ENCODE measurements around the gene PPFIA1. TPM values are rescaled to one million over a fixed set of nuclear protein-coding genes. Genes with fewer than 3 reads are reported as not detected.
"Not testable (repeated sequence)": the region's sequence is repeated elsewhere in the genome, so short reads cannot be mapped to it uniquely, and the experiment has no call there.

Gene PPFIA1
- total RNA-seq, 2 donors from 2014 or later, result 45.6 to 49.4 TPM

DNA sequence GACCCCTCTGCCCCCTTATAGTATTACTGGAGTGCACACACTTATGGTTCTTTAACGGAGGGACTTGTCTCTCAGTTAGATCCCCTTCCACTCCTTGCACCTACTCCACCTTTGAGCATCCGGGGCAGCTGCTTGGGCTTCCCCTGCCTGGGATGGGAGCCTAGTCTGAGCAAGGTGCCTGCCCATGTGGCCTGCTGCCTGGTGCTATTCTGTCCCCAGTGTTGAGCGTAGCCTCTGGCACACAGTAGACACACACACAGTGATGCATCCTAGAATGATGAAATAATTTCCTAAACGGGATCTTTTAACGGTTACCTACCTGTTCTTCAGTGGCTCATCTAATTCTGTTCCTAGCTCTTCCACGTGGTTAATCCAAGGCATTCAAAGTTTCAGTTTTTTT, 22.4 kb downstream of the PPFIA1 start:
- DNase-seq (no peak), ATAC-seq (no peak)
- Mint-ChIP-seq H3K4me3 (no peak overlapping the region), H3K4me1 (peaks cover 21% of the 10 kb centered on the region), H3K36me3 (ENCODE audit: low read depth) (no peaks in the 10 kb centered on the region), H3K27me3 (no peaks in the 10 kb centered on the region), H3K27ac (peak overlapping the region; percentile 21)
- H3K9me3 ChIP-seq (ENCODE audit: control insufficient read depth, low read length, poor library complexity, severe bottlenecking), result no peaks in the 10 kb centered on the region

DNA sequence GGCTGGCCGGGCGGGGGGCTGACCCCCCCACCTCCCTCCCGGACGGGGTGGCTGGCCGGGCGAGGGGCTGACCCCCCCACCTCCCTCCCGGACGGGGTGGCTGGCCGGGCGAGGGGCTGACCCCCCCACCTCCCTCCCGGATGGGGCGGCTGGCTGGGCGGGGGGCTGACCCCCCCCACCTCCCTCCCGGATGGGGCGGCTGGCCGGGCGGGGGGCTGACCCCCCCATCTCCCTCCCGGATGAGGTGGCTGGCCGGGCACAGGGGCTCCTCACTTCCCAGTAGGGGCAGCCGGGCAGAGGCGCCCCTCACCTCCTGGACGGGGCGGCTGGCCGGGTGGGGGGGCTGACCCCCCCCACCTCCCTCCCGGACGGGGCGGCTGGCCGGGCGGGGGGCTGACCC, 24.7 kb downstream of the PPFIA1 start:
- not testable (repeated sequence) for H3K4me3 Mint-ChIP-seq; H3K9me3 ChIP-seq (ENCODE audit: control insufficient read depth, low read length, poor library complexity, severe bottlenecking); H3K36me3 Mint-ChIP-seq (ENCODE audit: low read depth); DNase-seq; H3K27ac Mint-ChIP-seq; ATAC-seq; H3K27me3 Mint-ChIP-seq
- peaks cover 28% of the 10 kb centered on the region for H3K4me1 Mint-ChIP-seq

GRCh38 chr11:70296681-70297080, 26.2 kb downstream of the PPFIA1 start:
- H3K27ac Mint-ChIP-seq, result no peak overlapping the region
- DNase-seq (no peak), ATAC-seq (no peak)
- H3K4me3 Mint-ChIP-seq, result no peak overlapping the region
- H3K36me3 Mint-ChIP-seq (ENCODE audit: low read depth), result no peaks in the 10 kb centered on the region
- H3K9me3 ChIP-seq (ENCODE audit: control insufficient read depth, low read length, poor library complexity, severe bottlenecking), result no peaks in the 10 kb centered on the region
- no peaks in the 10 kb centered on the region for H3K27me3 Mint-ChIP-seq
- peaks cover 26% of the 10 kb centered on the region for H3K4me1 Mint-ChIP-seq

DNA sequence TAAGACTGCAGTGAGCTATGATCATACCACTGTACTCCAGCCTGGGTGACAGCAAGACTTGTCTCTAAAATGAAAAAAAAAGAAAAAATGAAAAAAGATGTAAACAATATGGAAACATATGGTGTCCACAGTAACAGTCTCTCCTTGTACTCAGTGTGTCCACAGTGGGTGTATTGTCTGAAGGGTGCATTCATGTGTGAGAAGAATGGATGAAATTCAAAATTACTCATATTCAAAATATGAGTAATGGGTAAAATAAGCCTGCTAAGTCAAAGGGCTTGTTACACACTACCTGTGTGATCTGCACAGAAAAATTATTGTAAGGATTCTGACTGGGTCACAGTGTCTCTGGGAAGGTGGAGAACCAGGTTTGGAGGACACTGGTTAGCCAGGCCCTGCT, 26.9 kb downstream of the PPFIA1 start:
- peak overlapping the region; percentile 29 for H3K27ac Mint-ChIP-seq
- H3K4me1 Mint-ChIP-seq, result peaks cover 30% of the 10 kb centered on the region
- ATAC-seq (no peak), DNase-seq (no peak)
- no peak overlapping the region for H3K4me3 Mint-ChIP-seq
- no peaks in the 10 kb centered on the region for H3K9me3 ChIP-seq (ENCODE audit: control insufficient read depth, low read length, poor library complexity, severe bottlenecking)
- no peaks in the 10 kb centered on the region for H3K27me3 Mint-ChIP-seq
- no peaks in the 10 kb centered on the region for H3K36me3 Mint-ChIP-seq (ENCODE audit: low read depth)

GRCh38 chr11:70298243-70298915, 27.9 kb downstream of the PPFIA1 start:
- Mint-ChIP-seq H3K27ac (peak overlapping the region; percentile 29), H3K27me3 (no peaks in the 10 kb centered on the region), H3K4me3 (no peak overlapping the region), H3K4me1 (peaks cover 24% of the 10 kb centered on the region), H3K36me3 (ENCODE audit: low read depth) (no peaks in the 10 kb centered on the region)
- no peaks in the 10 kb centered on the region for H3K9me3 ChIP-seq (ENCODE audit: control insufficient read depth, low read length, poor library complexity, severe bottlenecking)
- no peak for DNase-seq
- no peak for ATAC-seq

- ATAC-seq (no peak), DNase-seq (no peak)
- peaks cover 22% of the 10 kb centered on the region for H3K4me1 Mint-ChIP-seq
- no peak overlapping the region for H3K27ac Mint-ChIP-seq
- no peaks in the 10 kb centered on the region for H3K27me3 Mint-ChIP-seq
- no peaks in the 10 kb centered on the region for H3K9me3 ChIP-seq (ENCODE audit: control insufficient read depth, low read length, poor library complexity, severe bottlenecking)
- no peaks in the 10 kb centered on the region for H3K36me3 Mint-ChIP-seq (ENCODE audit: low read depth)
- H3K4me3 Mint-ChIP-seq, result no peak overlapping the region
Measured at GRCh38 chr11:70299636-70300035, 29.1 kb downstream of the PPFIA1 start.

DNA sequence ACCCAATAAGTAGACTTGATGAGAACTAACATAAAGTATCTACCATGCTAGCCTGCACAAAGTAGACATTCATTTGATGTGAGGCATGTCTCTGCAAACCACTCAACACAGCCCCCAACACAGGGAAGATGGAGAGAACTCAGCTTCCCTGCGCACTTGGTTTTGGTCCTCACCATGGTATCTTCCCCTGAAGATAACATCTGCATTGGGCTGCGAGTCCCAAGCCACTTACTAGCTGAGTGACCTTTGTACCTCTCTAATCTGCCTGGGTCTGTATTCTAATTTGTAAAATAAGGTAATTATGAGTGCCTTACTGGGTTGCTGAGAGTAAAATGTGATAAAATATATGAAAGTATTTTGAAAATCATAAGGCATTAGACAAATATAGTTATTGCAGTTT, 30.7 kb downstream of the PPFIA1 start:
- Mint-ChIP-seq H3K4me1 (peaks cover 24% of the 10 kb centered on the region), H3K36me3 (ENCODE audit: low read depth) (no peaks in the 10 kb centered on the region), H3K27ac (peak overlapping the region; percentile 53), H3K27me3 (no peaks in the 10 kb centered on the region), H3K4me3 (no peak overlapping the region)
- ATAC-seq, result no peak
- H3K9me3 ChIP-seq (ENCODE audit: control insufficient read depth, low read length, poor library complexity, severe bottlenecking), result no peaks in the 10 kb centered on the region
- DNase-seq, result no peak

GRCh38 chr11:70301721-70302418, 31.4 kb downstream of the PPFIA1 start:
- Mint-ChIP-seq H3K4me3 (peak overlapping the region; percentile 25), H3K4me1 (peaks cover 24% of the 10 kb centered on the region), H3K27me3 (no peaks in the 10 kb centered on the region), H3K27ac (peak overlapping the region; percentile 53), H3K36me3 (ENCODE audit: low read depth) (no peaks in the 10 kb centered on the region)
- no peak for DNase-seq
- no peak for ATAC-seq
- no peaks in the 10 kb centered on the region for H3K9me3 ChIP-seq (ENCODE audit: control insufficient read depth, low read length, poor library complexity, severe bottlenecking)

- Mint-ChIP-seq H3K4me1 (peaks cover 24% of the 10 kb centered on the region), H3K27ac (peak overlapping the region; percentile 53), H3K36me3 (ENCODE audit: low read depth) (no peaks in the 10 kb centered on the region), H3K27me3 (no peaks in the 10 kb centered on the region), H3K4me3 (no peak overlapping the region)
- H3K9me3 ChIP-seq (ENCODE audit: control insufficient read depth, low read length, poor library complexity, severe bottlenecking), result no peaks in the 10 kb centered on the region
- DNase-seq (no peak), ATAC-seq (no peak)
Measured at GRCh38 chr11:70302419-70302752, 31.9 kb downstream of the PPFIA1 start.

DNA sequence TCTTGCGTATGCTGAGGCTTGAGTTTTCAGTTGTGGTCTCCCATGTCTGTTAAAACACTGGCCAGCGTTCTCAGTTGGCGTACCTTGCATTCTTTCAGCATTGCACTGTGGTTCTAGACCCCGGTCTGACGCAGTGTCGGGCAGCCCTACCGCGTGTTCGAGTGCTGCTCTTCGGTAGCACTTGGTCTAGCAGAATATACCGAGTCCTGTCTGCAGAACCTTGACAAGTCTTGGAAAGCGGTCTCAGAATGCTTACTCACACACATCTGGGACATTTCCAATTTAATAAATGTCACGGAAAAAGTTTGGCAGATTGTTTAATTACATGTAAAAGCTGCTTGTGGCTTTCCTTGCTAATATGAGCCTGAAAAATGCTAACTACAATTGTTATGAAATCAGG, 32.6 kb downstream of the PPFIA1 start:
- Mint-ChIP-seq H3K4me3 (no peak overlapping the region), H3K36me3 (ENCODE audit: low read depth) (no peaks in the 10 kb centered on the region)
- no peak for DNase-seq

DNA sequence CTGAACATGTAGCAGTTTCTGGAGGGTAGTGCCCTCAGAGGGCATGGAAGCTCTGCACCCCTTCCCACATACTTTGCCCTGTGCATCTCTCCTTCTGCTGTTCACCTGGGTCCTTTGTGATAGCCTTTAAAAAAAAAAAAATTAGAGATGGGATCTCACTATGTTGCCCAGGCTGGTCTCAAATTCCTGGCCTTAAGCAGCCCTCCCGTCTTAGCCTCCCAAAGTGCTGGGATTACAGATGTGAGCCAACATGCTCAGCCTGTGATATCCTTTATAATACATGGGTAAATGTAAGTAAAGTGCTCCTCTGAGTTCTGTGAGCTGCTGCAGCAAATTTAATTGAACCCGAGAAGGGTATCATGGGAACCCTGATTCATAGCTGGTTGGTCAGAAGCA, 33.7 kb downstream of the PPFIA1 start:
- H3K4me1 Mint-ChIP-seq, result peaks cover 20% of the 10 kb centered on the region
- no peaks in the 10 kb centered on the region for H3K27me3 Mint-ChIP-seq
- no peaks in the 10 kb centered on the region for H3K9me3 ChIP-seq (ENCODE audit: control insufficient read depth, low read length, poor library complexity, severe bottlenecking)
- no peaks in the 10 kb centered on the region for H3K36me3 Mint-ChIP-seq (ENCODE audit: low read depth)
- H3K27ac Mint-ChIP-seq, result no peak overlapping the region
- no peak for DNase-seq
- ATAC-seq, result no peak
- H3K4me3 Mint-ChIP-seq, result no peak overlapping the region

More for the DNA sequence above, 32.6 kb downstream of the PPFIA1 start:
- no peaks in the 10 kb centered on the region for H3K9me3 ChIP-seq (ENCODE audit: control insufficient read depth, low read length, poor library complexity, severe bottlenecking)
- no peak overlapping the region for H3K27ac Mint-ChIP-seq
- ATAC-seq, result no peak
- no peaks in the 10 kb centered on the region for H3K27me3 Mint-ChIP-seq
- H3K4me1 Mint-ChIP-seq, result peaks cover 22% of the 10 kb centered on the region

DNA sequence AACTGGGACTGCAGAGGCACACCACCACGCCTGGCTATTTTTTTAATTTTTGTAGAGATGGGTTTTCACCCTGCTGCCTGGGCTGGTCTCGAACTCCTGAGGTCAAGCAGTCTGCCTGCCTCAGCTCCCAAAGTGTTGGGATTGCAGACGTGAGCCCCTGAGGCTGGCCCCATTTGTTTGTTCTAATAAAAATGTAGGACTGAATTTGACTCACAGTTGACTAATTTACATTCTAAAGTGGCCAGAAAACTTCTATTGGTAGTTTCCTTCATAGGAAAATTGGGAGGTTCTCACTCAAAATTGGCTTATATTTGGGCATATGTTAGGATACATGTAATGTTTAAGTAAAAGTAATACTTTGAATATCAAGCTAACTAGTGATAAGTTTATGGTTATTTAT, 35.0 kb downstream of the PPFIA1 start:
- no peaks in the 10 kb centered on the region for H3K9me3 ChIP-seq (ENCODE audit: control insufficient read depth, low read length, poor library complexity, severe bottlenecking)
- Mint-ChIP-seq H3K36me3 (ENCODE audit: low read depth) (no peaks in the 10 kb centered on the region), H3K4me1 (peaks cover 12% of the 10 kb centered on the region), H3K4me3 (no peak overlapping the region), H3K27ac (no peak overlapping the region), H3K27me3 (no peaks in the 10 kb centered on the region)
- no peak for DNase-seq
- no peak for ATAC-seq

DNA sequence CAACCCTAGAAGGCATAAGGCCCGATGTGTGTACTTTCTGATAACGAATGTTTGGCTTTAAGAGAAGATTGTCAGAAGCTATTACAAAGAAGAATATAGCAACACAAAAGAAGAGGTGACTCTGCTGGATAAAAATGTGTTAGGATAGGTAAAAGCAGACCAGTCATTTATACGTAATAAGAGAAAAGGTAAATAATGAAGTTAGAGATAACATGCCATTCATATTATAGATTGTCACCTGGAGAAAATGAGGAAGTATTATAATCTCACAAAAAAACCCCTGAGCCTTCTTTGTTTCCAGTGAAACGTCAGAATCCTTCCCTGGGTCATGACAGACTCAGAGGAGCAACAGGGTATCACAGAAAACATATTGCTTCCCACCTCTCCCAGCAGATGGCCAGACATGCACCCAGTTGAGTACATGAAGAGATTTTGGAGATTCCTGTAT, 36.1 kb downstream of the PPFIA1 start:
- Mint-ChIP-seq H3K36me3 (ENCODE audit: low read depth) (peaks cover 3% of the 10 kb centered on the region), H3K4me3 (no peak overlapping the region), H3K27me3 (no peaks in the 10 kb centered on the region), H3K27ac (peak overlapping the region; percentile 14), H3K4me1 (peaks cover 17% of the 10 kb centered on the region)
- ATAC-seq (no peak), DNase-seq (no peak)
- no peaks in the 10 kb centered on the region for H3K9me3 ChIP-seq (ENCODE audit: control insufficient read depth, low read length, poor library complexity, severe bottlenecking)

DNA sequence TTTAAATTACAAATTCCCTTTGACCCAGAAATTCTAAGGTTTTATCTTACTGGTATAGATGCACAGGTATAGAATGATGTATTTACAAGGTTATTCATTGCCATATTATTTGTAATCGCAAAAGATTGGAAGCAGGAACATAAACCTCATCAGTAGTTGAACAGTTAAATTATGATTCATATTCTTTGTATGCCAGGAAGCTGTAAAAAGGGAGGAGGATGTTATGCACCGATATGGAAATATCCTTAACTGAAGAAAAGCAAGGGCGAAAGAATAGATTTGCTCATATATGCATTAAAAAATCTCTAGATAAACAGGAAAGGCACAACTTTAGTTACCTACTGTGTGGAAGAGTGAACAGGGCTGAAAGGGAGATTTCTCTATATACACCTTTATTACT, 36.7 kb downstream of the PPFIA1 start:
- H3K9me3 ChIP-seq (ENCODE audit: control insufficient read depth, low read length, poor library complexity, severe bottlenecking), result no peaks in the 10 kb centered on the region
- Mint-ChIP-seq H3K4me3 (no peak overlapping the region), H3K4me1 (peaks cover 14% of the 10 kb centered on the region), H3K27me3 (no peaks in the 10 kb centered on the region), H3K27ac (peak overlapping the region; percentile 14), H3K36me3 (ENCODE audit: low read depth) (peaks cover 3% of the 10 kb centered on the region)
- ATAC-seq (no peak), DNase-seq (no peak)
